ENCODE measurements around the gene TENT5A.

DNA sequence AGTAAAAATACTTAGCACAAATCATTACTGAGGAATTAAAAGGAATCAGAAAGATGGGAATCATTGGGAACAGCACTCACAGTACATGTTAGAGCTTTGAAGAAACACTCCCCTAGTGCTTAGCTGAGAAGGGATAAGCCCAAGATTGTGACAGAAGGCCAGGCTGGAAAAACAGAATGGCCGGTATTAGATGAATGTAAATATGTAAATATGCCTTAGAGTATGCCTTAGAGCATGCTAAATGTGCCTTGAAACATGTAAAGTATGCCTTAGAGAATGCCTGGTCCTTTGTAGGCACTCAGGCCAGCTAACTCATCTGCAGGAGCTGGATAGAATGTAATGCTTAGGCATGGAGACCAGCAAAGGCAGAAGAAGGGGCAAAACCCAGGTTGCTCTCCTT, 10.6 kb upstream of the TENT5A start:
- TF ChIP-seq, protein P1, sequence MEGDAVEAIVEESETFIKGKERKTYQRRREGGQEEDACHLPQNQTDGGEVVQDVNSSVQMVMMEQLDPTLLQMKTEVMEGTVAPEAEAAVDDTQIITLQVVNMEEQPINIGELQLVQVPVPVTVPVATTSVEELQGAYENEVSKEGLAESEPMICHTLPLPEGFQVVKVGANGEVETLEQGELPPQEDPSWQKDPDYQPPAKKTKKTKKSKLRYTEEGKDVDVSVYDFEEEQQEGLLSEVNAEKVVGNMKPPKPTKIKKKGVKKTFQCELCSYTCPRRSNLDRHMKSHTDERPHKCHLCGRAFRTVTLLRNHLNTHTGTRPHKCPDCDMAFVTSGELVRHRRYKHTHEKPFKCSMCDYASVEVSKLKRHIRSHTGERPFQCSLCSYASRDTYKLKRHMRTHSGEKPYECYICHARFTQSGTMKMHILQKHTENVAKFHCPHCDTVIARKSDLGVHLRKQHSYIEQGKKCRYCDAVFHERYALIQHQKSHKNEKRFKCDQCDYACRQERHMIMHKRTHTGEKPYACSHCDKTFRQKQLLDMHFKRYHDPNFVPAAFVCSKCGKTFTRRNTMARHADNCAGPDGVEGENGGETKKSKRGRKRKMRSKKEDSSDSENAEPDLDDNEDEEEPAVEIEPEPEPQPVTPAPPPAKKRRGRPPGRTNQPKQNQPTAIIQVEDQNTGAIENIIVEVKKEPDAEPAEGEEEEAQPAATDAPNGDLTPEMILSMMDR (IDR thresholded peaks at IDR 0.05): no peak
- TF ChIP-seq POLR2A (IDR thresholded peaks at IDR 0.05): no peak
